KOPT-K1 (cell line): ENCODE measurements around the gene GUSB.
"Not testable (repeated sequence)": the region's sequence is repeated elsewhere in the genome, so short reads cannot be mapped to it uniquely, and the experiment has no call there.

Experiments used
- H3K27ac ChIP-seq: fragments of 200-600 bp; sonication (generic); 2 replicates; pipeline ENCODE4 v1.5.1; 2016; ENCODE audit warnings: antibody characterized with exemption, mild to moderate bottlenecking, low read depth, low read length; ENCODE audit not compliant: poor library complexity, severe bottlenecking
- H3K36me3 ChIP-seq: fragments of 200-600 bp; sonication (generic); 2 replicates; pipeline ENCODE4 v1.5.1; 2017; ENCODE audit warnings: antibody characterized with exemption, mild to moderate bottlenecking, low read length, moderate library complexity; ENCODE audit not compliant: insufficient read depth
- H3K9me3 ChIP-seq: fragments of 200-600 bp; sonication (generic); 2 replicates; pipeline ENCODE4 v1.5.1; 2017; ENCODE audit warnings: antibody characterized with exemption, low read length, mild to moderate bottlenecking; ENCODE audit not compliant: insufficient read depth, poor library complexity, severe bottlenecking

The GUSB gene

DNA sequence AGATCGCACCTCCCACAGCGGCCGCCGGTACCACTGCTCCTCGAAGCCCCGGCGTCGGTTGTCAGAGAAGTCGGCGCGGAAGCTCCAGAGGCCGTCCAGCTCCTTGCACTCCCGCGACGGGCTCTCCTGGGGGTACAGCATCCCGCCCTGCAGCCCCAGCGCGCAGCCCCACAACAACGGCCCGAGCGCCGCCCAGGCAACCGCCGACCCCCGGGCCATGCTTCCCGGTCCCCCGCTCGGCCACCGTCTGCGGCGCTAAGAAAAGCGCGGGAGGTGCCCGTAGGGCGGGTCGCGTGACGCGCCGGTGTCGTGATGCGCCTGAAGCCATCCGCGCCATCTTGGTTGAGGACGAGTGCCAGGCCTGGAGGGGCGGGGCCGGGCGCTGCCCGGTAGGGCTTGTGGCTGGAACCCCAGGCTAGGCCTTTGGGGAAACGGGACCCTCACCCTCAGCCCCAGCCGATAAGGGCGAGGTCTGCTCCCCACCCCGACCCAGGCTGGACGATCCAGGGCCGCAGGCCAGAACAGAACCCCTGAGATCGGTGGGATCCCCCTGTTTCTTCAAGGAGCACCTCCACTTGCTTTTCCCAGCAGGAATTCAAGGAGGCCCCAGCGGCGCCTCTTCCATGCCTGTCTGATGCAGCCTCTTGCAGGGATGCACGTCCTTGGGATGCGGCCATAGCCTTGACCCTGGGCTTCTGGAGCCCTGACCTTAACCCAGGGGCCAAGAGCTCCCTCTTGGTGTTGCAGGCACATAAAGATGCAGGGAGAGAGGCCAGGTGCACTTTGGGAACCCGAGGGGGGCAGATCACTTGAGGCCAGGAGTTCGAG is at the start of gene GUSB:
GUSB (minus strand) TSS at position 249 of the 828 bp plus-strand sequence; CDS start at position 219, 30 bp downstream.
- Histone ChIP-seq H3K9me3 (no peaks in the 10 kb centered on the region), H3K27ac (peak within 1 kb of the TSS; percentile 87), H3K36me3 (peaks cover 32% of the 10 kb centered on the region)

DNA sequence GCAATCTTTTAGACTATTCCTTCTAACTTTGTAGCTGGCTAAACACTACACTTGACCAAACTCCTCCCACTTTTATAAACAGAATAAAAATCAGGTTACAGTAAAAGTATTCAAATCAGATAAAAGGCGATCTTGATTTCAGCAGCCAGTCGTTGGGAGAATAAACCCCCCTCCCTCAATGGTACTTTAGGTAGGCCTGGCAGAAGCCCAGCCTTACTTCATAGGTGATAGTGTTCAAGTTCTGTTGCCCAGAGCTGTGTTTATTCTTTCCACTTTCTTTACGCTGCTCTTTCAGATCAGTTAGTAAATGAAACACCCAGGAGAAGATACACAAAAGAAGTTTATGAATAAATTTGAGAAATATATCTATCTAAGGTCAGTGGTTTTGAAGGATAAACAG is 46.3 kb upstream of the GUSB start:
- H3K36me3 ChIP-seq, H3K27ac ChIP-seq, H3K9me3 ChIP-seq: not testable (repeated sequence)

DNA sequence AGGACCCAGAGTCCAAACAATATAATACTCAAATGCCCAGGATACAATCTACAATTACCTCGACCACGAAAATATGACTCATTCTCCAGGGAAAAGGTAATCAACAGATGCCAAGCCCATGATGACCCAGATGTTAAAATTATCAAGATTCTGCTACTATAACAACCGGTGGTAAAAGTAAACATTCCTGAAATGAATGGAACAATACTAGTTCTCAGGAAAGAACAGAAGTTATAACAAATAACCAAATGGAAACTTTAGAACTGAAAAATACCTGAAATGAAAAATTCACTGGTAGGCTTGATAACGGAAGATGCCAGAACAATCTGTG is 34.1 kb upstream of the GUSB start:
- no peak overlapping the region for H3K27ac ChIP-seq
- no peaks in the 10 kb centered on the region for H3K9me3 ChIP-seq
- no peaks in the 10 kb centered on the region for H3K36me3 ChIP-seq

DNA sequence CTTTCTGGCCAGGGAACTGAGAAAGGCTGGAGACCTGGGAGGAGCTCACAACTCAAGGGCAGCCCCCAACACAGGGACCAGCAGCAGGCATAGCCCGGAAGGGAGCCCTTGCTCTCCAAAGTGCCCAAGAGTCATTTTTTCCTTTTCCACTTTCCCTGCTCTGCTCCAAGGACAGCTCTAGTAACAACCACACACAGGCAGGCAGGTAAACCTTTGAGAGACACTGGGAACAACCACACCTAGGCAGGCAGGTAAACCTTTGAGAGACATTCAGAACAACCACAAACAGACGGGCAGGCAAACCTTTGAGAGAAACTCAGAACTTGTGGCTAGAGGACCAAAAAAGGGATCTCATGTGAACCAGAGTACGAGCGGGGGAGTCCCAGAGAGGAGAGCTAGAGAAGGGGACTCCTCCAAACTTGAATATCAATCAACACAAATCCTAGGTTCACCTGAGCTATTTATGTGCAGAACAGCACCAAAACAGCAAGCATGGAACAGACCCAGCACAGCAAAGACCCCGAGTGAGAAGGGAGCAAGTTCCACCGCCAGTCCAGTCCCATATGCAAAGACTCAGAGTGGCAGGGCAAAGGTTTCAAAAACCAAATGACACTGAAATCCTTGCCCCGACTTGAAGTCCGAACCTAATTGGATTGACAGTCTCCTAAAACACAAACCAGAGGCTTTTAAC is 33.6 kb upstream of the GUSB start:
- Histone ChIP-seq H3K36me3 (no peaks in the 10 kb centered on the region), H3K27ac (no peak overlapping the region), H3K9me3 (no peaks in the 10 kb centered on the region)

DNA sequence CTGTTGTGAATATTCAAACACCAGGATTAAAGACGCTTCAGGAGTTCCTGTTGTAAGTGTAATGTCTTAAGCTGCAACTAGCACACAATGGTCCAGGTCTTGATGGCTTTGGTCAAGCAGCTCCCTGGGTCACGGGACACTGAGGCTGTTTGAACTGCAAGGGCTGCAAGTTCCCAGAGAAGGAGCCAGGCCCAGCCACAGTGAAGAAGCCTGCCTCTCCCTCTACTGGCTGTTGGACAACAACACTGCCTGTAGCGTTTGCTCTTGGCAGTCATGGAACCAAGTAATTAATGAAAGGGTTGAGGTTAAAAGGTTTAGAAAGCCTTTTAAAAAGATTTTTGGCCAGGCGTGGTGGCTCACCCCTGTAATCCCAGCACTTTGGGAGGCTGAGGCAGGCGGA is 31.9 kb upstream of the GUSB start:
- Histone ChIP-seq H3K36me3 (no peaks in the 10 kb centered on the region), H3K9me3 (no peaks in the 10 kb centered on the region), H3K27ac (no peak overlapping the region)

DNA sequence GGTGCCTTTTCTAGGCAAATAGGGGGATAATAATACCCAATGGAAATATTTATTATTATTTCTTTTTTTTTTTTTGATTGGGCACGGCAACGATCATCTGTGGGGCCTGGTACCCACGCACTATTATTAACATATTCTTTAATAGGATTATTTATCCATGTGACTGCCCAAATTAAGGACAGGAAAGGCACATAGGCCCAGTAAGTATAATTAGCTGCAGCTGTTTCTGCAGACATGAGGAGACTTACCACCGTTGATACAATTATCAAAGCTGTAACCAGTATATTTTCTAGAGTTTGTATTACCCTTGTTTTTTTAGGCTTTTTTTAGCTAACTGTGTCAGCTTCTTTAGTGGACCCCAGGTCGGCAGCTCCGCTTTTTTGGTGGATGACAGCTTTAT is 25.2 kb upstream of the GUSB start:
- Histone ChIP-seq H3K36me3 (no peaks in the 10 kb centered on the region), H3K27ac (no peak overlapping the region)

DNA sequence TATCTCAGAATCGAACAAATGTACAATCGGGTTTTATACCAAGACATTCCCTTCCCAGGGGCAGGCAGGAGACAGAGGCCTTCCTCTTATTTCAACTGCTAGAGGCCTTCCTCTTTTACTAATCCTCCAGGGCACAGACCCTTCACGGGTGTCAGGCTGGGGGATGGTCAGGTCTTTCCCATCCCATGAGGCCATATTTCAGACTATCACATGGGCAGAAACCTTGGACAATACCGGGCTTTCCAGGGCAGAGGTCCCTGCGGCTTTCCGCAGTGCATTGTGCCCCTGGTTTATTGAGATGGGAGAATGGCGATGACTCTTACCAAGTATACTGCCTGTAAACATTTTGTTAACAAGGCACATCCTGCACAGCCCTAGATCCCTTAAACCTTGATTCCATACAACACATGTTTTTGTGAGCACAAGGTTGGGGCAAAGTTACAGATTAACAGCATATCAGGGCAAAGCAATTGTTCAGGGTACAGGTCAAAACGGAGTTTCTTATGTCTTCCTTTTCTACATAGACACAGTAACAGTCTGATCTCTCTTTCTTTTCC is 23.2 kb upstream of the GUSB start:
- not testable (repeated sequence) for H3K9me3 ChIP-seq, H3K27ac ChIP-seq, H3K36me3 ChIP-seq

More for the DNA sequence above, 25.2 kb upstream of the GUSB start:
- no peaks in the 10 kb centered on the region for H3K9me3 ChIP-seq

DNA sequence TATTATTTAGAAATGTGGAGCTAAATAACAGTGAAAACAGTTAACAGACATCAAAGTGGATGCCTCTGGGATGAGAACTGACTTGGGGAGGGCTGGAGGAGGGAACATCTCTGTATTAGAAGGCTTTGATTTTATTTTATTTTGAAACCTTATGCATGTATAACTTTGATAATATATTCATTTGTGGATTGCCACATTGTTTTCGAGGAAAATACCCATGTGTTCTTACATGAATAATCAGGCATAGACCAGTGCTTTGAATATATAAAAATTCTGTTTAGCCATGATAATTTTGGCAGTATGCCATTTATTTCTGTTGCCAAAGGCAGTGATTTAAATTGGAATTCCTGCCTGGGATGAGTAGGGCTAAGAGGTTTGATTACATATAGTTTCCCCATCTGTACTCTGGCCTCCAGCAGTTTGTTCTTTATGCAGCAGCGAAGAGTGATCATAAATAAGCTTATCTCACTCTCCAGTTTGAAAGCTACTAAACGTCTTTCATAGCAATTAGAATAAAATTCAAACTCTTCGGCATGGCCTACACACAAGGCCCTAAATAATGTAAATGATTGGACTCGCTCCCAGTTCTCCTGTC is 18.9 kb upstream of the GUSB start:
- not testable (repeated sequence) for H3K27ac ChIP-seq, H3K36me3 ChIP-seq, H3K9me3 ChIP-seq

DNA sequence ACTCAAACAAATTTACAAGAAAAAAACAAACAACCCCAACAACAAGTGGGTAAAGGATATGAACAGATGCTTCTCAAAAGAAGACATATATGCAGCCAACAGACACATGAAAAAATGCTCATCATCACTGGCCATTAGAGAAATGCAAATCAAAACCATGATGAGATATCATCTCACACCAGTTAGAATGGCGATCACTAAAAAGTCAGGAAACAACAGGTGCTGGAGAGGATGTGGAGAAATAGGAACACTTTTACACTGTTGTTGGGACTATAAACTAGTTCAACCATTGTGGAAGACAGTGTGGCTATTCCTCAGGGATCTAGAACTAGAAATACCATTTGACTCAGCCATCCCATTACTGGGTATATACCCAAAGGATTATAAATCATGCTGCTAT is 13.0 kb upstream of the GUSB start:
- not testable (repeated sequence) for H3K36me3 ChIP-seq, H3K27ac ChIP-seq, H3K9me3 ChIP-seq

DNA sequence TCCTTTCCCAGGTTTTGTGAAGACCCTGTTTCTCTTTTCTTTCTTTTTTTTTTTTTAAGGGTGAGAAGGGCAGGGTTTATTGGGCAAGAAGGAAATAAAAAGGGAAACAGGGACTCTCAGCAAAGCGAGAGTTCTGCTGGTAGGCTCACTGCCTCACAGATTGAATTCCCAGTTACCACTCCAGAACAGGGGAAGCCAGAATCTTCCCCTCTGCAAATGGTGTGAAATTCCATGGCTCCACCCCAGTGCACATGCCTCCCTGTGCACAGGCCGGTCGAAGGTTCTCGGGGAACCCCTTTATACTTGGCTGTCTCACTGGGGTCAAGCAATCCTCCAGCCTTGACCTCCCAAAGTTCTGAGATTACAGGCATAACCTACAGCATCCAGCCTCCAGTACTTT is 10.5 kb upstream of the GUSB start:
- no peaks in the 10 kb centered on the region for H3K36me3 ChIP-seq
- no peak overlapping the region for H3K27ac ChIP-seq
- H3K9me3 ChIP-seq = no peaks in the 10 kb centered on the region

DNA sequence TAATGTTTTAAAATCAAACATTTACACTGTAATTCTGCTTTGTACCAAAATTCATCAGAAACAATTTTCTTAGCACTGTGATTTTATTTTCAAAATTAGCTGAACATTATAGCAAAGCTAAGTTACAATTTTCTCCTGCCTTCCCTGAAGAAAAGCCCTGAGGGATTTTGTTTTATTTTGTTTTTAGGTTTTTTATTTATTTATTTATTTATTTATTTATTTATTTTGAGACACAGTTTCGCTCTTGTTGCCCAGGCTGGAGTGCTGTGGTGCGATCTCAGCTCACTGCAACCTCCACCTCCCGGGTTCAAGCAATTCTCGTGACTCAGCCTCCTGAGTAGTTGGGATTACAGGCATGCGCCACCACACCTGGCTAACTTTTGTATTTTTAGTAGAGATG is 9.8 kb upstream of the GUSB start:
- not testable (repeated sequence) for H3K36me3 ChIP-seq, H3K27ac ChIP-seq, H3K9me3 ChIP-seq

DNA sequence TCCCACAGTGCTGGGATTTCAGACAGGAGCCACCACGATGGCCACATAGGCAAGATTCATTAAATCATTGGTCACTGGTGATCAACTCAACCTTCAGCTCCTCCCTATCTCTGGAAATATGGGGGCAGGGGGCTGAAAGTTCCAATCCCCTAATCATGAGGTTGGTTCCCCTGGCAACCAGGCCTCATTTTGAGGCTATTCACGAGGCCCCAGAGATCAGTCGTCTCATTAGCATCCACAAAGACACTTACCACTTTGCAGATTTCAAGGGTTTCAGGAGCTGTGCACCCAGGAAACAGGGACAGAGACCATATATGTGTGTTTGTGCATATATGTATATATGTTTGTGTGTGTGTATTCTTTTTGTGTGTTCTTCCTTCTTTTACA is 7.7 kb upstream of the GUSB start:
- Histone ChIP-seq H3K27ac (no peak overlapping the region), H3K36me3 (no peaks in the 10 kb centered on the region), H3K9me3 (no peaks in the 10 kb centered on the region)

DNA sequence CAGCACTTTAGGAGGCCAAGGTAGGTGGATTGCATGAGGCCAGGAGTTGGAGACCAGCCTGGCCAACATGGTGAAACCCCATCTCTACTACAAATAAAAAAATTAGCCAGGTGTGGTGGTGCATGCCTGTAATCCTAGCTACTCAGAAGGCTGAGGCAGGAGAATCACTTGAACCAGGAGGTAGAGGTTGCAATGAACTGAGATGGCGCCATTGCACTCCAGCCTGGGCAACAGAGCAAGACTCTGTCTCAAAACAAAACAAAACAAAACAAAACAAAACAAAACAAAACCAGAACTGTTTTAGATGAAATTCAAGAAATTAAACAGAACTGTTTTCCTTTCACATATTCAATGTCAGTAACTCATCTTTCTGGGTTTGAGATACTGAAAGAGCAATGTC is 6.5 kb upstream of the GUSB start:
- H3K9me3 ChIP-seq, H3K36me3 ChIP-seq, H3K27ac ChIP-seq: not testable (repeated sequence)

DNA sequence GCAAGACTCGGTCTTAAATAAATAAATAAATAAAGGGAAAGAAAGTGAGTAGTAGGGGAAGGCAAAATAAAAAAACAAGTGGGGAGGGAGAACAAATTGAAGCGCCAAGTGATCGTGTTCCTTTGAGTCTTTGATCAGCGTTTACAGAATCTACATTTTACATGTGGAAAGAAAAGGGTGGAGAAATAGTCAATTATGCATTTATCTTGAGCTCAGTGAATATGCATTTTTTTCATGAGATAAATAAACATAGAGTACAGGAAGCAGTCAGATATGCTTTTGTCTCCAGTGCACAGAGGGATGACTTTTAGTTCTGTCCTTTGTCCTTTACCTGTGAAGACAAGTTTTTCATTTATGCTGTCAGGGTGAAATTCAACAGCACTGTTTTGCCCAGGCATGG is 6.1 kb upstream of the GUSB start:
- H3K36me3 ChIP-seq = no peaks in the 10 kb centered on the region
- no peaks in the 10 kb centered on the region for H3K9me3 ChIP-seq
- no peak overlapping the region for H3K27ac ChIP-seq

DNA sequence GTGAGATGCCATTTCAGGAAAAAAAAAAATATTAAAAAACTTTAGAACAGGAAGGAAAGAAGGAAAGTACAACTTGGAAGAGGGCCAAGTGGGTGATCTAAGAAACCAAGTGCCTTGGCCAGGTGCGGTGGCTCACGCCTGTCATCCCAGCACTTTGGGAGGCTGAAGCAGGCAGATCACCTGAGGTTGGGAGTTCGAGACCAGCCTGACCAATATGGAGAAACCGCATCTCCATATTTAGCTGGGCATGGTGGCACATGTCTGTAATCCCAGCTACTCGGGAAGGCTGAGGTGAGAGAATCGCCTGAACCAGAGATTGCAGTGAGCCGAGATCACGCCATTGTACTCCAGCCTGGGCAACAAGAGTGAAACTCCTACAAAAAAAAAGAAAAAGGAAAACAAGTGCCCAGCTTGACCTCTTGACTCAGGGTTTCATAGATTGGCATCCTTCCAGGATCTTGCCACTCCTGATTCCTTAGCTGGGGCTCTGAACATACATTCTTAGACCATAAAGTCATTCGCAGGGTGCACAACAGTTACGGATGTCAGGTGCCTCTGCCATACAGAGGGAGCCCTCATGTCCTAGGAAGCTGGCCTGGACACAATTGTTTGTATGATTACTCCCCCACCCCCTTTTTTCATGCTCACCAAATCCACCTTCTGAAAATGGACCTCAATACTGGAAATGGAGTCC is 2.1 kb upstream of the GUSB start:
- H3K36me3 ChIP-seq = peaks cover 14% of the 10 kb centered on the region
- no peak overlapping the region for H3K27ac ChIP-seq
- no peaks in the 10 kb centered on the region for H3K9me3 ChIP-seq
